ENCODE results near the gene SOHLH1.

GRCh38 chr9:135680056-135680455, 19.2 kb downstream of the SOHLH1 start:
- TF ChIP-seq CTCF (conservative IDR thresholded peaks at IDR 0.05; ENCODE audit: low read depth, low read length): no peak
- TF ChIP-seq EZH2 (IDR thresholded peaks at IDR 0.05; ENCODE audit: borderline replicate concordance, low read depth, low read length, poor library complexity, severe bottlenecking): no peak

All from A673 (cell line).